22Rv1 (cell line): ENCODE results near the gene ANXA10.

ENCODE experiments used
- ZFX ChIP-seq: fragments of 450-650 bp; IDR thresholded peaks from 2 replicates; pipeline ENCODE4 v1.6.1; 2017; ENCODE audit warnings: antibody characterized with exemption, borderline replicate concordance
- TF ChIP-seq, protein P1 (sequence below): fragments of 450-650 bp; IDR thresholded peaks from 2 replicates; pipeline ENCODE4 v1.5.1; 2017; ENCODE audit warnings: mild to moderate bottlenecking

DNA sequence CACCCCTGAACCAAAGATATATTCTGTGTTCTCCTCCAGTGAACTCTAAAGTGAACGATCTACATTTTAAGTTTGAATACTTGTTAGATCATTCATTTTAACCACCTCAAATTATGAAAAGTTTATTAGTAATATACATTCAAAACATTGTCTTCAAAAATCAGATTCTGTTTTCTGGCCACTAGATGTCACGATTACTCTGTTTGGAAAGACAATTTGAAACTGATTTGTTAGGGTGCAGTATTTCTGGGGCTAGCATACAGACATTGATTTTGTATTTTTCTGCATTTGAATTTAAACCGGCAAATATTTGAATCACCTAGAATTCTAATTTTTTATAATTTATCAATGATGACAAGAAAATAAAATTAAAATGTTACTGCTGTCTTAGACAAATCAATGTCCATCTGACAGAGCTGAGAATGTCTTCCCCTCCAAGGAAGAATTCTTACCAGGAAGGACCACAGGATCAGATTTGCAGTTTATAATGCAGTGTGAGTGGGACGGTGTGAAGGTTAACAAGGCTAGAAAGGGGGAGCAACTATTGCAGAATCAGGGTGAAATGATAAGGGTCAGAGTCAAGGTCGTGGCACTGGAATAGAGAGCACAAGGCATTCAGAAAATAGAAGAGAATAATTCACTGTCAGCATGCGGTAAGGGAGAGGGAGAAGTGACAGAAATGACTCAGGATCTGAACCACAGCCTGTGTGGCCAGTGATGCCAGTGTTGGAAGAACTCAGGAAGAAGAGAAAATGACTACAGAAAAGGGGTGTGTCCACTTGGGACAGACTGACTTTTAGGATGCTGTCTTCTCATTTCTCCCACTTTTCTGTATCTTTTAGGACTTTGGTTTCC is 91.6 kb downstream of the ANXA10 start:
- TF ChIP-seq, protein P1, sequence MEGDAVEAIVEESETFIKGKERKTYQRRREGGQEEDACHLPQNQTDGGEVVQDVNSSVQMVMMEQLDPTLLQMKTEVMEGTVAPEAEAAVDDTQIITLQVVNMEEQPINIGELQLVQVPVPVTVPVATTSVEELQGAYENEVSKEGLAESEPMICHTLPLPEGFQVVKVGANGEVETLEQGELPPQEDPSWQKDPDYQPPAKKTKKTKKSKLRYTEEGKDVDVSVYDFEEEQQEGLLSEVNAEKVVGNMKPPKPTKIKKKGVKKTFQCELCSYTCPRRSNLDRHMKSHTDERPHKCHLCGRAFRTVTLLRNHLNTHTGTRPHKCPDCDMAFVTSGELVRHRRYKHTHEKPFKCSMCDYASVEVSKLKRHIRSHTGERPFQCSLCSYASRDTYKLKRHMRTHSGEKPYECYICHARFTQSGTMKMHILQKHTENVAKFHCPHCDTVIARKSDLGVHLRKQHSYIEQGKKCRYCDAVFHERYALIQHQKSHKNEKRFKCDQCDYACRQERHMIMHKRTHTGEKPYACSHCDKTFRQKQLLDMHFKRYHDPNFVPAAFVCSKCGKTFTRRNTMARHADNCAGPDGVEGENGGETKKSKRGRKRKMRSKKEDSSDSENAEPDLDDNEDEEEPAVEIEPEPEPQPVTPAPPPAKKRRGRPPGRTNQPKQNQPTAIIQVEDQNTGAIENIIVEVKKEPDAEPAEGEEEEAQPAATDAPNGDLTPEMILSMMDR: peak; percentile 78
- no peak for TF ChIP-seq ZFX
